ENCODE measurements around the gene MPI.

Gene MPI

DNA sequence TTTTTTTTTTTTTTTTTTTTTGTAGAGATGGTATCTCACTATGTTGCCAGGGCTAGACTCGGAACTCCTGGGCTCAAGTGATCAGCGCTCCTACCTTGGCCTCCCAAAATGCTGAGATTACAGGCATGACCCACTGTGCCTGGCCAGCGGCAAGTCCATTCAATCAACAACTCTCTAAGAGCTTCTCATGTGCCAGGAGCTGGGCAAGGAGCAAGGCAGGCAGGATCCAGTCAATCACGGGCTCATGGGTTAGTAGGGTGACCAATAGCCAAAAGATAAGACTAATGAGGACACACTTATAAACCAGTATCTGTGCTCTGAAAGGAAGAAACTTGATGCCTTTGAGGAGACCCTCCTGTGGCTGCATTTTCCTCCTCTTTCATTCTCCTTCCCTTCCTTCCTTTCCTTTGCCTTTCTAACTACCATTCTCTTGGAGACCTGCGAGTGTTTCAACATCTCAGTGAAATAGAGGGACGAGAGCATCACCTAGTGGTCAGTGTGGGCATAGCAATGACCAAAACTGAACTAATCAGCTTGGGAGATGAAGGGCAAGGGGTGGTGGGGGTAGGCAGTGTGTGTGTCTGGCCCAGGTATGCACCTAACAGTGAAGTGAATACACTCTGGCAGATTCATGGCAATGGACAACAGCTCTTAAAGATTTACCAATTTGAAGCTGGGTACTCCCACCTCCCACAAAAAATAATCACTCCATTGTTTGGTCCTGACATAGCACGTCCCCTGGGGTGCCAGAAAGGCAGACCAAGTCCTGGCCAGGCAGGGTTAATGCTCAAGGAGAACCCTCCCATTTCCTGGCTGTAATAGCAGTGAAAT is 60.5 kb downstream of the MPI start:
- DNase-seq, result peak; percentile 63

DNA sequence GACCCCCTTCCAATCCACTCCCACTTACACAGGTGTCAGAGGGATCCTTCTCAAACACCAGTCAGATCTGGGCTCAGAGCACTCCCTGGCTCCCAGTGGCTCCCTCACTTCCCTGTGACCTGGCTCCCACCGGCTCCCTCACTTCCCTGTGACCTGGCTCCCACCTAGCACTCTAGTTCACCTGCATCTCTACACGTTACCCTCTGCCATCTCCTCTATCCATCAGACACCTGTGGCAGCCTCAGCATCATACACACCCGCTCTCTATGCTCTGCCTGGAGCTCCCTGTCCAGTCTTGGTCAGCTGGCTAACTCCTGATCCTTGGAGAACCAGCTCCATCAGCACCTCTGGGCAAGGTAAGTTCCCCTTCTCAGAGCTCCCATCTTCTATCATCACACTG is 61.2 kb downstream of the MPI start:
- DNase-seq, result no peak
